Pancreas (tissue), 10 donors: Measurements from ENCODE around the gene TSPO2. TPM values are rescaled to one million over a fixed set of nuclear protein-coding genes. Genes with fewer than 3 reads are reported as not detected.

Experiments
- ATAC-seq, 4 donors: fragments of 200-7000 bp; cut with Tn5 transposase; one replicate each; pipeline versions ENCODE4 v1.8.0 to v1.9.1; 2020; ENCODE audit warnings: mild to moderate bottlenecking in 4 of 4, moderate library complexity in 4 of 4
- DNase-seq, 6 donors: peaks; one replicate each; pipeline ENCODE4 v3.0.0-alpha.2; 2020
- FAIRE-seq: peaks from 2 replicates; lab custom pipeline; 2012; peaks lifted over from hg19 to GRCh38; lab: Jason Lieb, UNC
- H3K27ac ChIP-seq, 4 donors: fragments of 200-600 bp; sonication (generic); 1 replicate in 3 of 4; 2 replicates in 1 of 4; pipeline versions ENCODE4 v1.5.0 to v1.8.0; 2020
- H3K27me3 ChIP-seq, 4 donors: fragments of 200-600 bp; one replicate each; pipeline ENCODE4 v1.8.0; 2021
- H3K36me3 ChIP-seq, 3 donors: fragments of 200-600 bp; sonication (generic) in 1 of 3; one replicate each; pipeline versions ENCODE4 v1.5.0 to v1.8.0; 2020 to 2021
- H3K4me1 ChIP-seq, 3 donors: fragments of 200-600 bp; one replicate each; pipeline ENCODE4 v1.8.0; 2021
- H3K4me3 ChIP-seq, 4 donors: fragments of 200-600 bp; sonication (generic) in 2 of 4; one replicate each; pipeline versions ENCODE4 v1.5.0 to v1.8.0; 2020 to 2021
- H3K9me3 ChIP-seq, 4 donors: fragments of 200-600 bp; one replicate each; pipeline ENCODE4 v1.8.0; 2021
- CTCF ChIP-seq, 4 donors: fragments of 200-600 bp; sonication (generic) in 3 of 4; IDR thresholded peaks; one replicate each; pipeline versions ENCODE4 v1.5.0 to v1.8.0; 2021; ENCODE audit warnings: antibody characterized with exemption in 4 of 4
- WGBS, 2 donors: extraction: QIAGEN DNeasy Blood & Tissue Kit; methylation state at CpG; one replicate each; pipeline ENCODE4 v1.1.7; 2013; 5-methylcytosine and 5-hydroxymethylcytosine counted together
- intact Hi-C, 3 donors: fragments of 100-400 bp; cut with DNase I; formaldehyde crosslinking; loops; one replicate each; pipeline versions ENCODE4 v1.11.1 to v1.14.2; 2022
- polyA plus RNA-seq, 2 donors: library from polyadenylated mRNA; stranded (reverse); fragments of 200-250 nt; gene quantifications; one replicate each; pipeline ENCODE4 v1.2.3, GENCODE V29; 2013
- total RNA-seq, 6 donors: library from RNA; stranded (reverse); fragmentation: NEBNext Ultra II Directional in 4 of 6; extraction: Animal tissue kit (Norgen Biotek cat#: 25700) in 4 of 6; gene quantifications; one replicate each; pipeline versions ENCODE4 v1.2.1 to v1.2.4, GENCODE V29; 2021 to 2023
- donor health status: healthy with polysubstance abuse.
- donor health status: DM: no; HTN: no; CAD: no; lungs with moderate emphysema.
- donor health status: DM: no; HTN: no; CAD: no.
- donor health status: control.
- donor health status: control.
- donor health status: Bipolar disorder and iron deficiency.
- donor health status: DM: yes; HTN: yes; CAD: no.
- donor health status: DM: no; HTN: no; CAD: no.
- donor health status: DM: no; HTN: no; CAD: no.
- donor health status: DM: yes; HTN: yes; CAD: no.

Gene TSPO2
- total and polyA plus RNA-seq, 8 donors: 0.12 to 0.42 (median 0.28) TPM; not detected in 5

- no peak for TF ChIP-seq CTCF (IDR thresholded peaks at IDR 0.05)
- FAIRE-seq (no peak), DNase-seq (no peak), ATAC-seq (no peak)
- WGBS, 2 donors: 92 to 94% methylated on average over 2 of the region's 2 CpGs
- Histone ChIP-seq H3K4me1 (peaks cover 12 to 17% (median 13%) of the 10 kb centered on the region in 3 donors), H3K9me3 (no peaks in the 10 kb centered on the region), H3K27ac (no peak overlapping the region), H3K4me3 (no peak overlapping the region), H3K27me3 (no peaks in the 10 kb centered on the region), H3K36me3 (peaks cover 0 to 29% (median 21%) of the 10 kb centered on the region in 3 donors)
- intact Hi-C loops: no loop called here
These were observed 38.4 kb downstream of the TSPO2 start for GRCh38 chr6:41080621-41081020.

GRCh38 chr6:41083072-41083471, 40.8 kb downstream of the TSPO2 start:
- intact Hi-C loops: no loop called here
- Histone ChIP-seq H3K4me3 (no peak overlapping the region), H3K9me3 (no peaks in the 10 kb centered on the region), H3K36me3 (peaks cover 0 to 34% (median 21%) of the 10 kb centered on the region in 3 donors), H3K4me1 (peaks cover 0 to 5% (median 4%) of the 10 kb centered on the region in 3 donors), H3K27me3 (no peaks in the 10 kb centered on the region), H3K27ac (no peak overlapping the region)
- peak in 2 of 4 donors; percentile 45 to 56 for ATAC-seq
- DNase-seq: no peak
- TF ChIP-seq CTCF (IDR thresholded peaks at IDR 0.05): no peak
- FAIRE-seq: no peak

GRCh38 chr6:41085182-41085581, 42.9 kb downstream of the TSPO2 start:
- intact Hi-C loops: no loop called here
- Histone ChIP-seq H3K36me3 (peaks cover 0 to 34% (median 18%) of the 10 kb centered on the region in 3 donors), H3K9me3 (no peaks in the 10 kb centered on the region), H3K4me3 (no peak overlapping the region), H3K27ac (no peak overlapping the region), H3K4me1 (peaks cover 0 to 5% (median 4%) of the 10 kb centered on the region in 3 donors), H3K27me3 (no peaks in the 10 kb centered on the region)
- TF ChIP-seq CTCF (IDR thresholded peaks at IDR 0.05): no peak
- FAIRE-seq: no peak
- ATAC-seq: no peak
- no peak for DNase-seq

- TF ChIP-seq CTCF (IDR thresholded peaks at IDR 0.05): no peak
- no peak overlapping the region for H3K4me3 ChIP-seq
- H3K27me3 ChIP-seq: no peaks in the 10 kb centered on the region
- peaks cover 0 to 28% (median 23%) of the 10 kb centered on the region in 3 donors for H3K36me3 ChIP-seq
- no peaks in the 10 kb centered on the region for H3K9me3 ChIP-seq
- whole genome bisulfite sequencing, 2 donors: 86 to 88% methylated on average over 4 of the region's 4 CpGs
- H3K27ac ChIP-seq: no peak overlapping the region
- FAIRE-seq (no peak), ATAC-seq (no peak), DNase-seq (no peak)
- intact Hi-C loops: no loop called here
- H3K4me1 ChIP-seq: peaks cover 0 to 1% (median 0%) of the 10 kb centered on the region in 3 donors
These were observed 46.2 kb downstream of the TSPO2 start for GRCh38 chr6:41088451-41088850.

GRCh38 chr6:41090841-41091761, 48.8 kb downstream of the TSPO2 start:
- FAIRE-seq: no peak
- DNase-seq: no peak
- H3K4me1 ChIP-seq: no peaks in the 10 kb centered on the region
- no peaks in the 10 kb centered on the region for H3K27me3 ChIP-seq
- no peak overlapping the region for H3K4me3 ChIP-seq
- peaks cover 8 to 34% (median 30%) of the 10 kb centered on the region in 3 donors for H3K36me3 ChIP-seq
- TF ChIP-seq CTCF (IDR thresholded peaks at IDR 0.05): no peak
- ATAC-seq: peak in 1 of 4 donors; percentile 48
- no peaks in the 10 kb centered on the region for H3K9me3 ChIP-seq
- WGBS, 2 donors: 36 to 40% methylated on average over 1 of the region's 1 CpG
- no peak overlapping the region for H3K27ac ChIP-seq
- intact Hi-C loops: no loop called here
